KMS-11 (cell line): ENCODE data around the gene TCEAL8.

Source experiments
- H2AFZ ChIP-seq: fragments of 200-600 bp; sonication (generic); 2 replicates; pipeline ENCODE4 v1.6.1; 2016; ENCODE audit warnings: antibody characterized with exemption, mixed run types, low read depth
- H3K27ac ChIP-seq: fragments of 200-600 bp; sonication (generic); 2 replicates; pipeline ENCODE4 v1.6.1; 2016; ENCODE audit warnings: mild to moderate bottlenecking, mixed run types
- H3K27me3 ChIP-seq: fragments of 200-600 bp; sonication (generic); 2 replicates; pipeline ENCODE4 v1.6.1; 2017; ENCODE audit warnings: mild to moderate bottlenecking, low read depth, mixed run types, moderate library complexity; ENCODE audit not compliant: insufficient read depth
- H3K36me3 ChIP-seq: fragments of 200-600 bp; sonication (generic); 2 replicates; pipeline ENCODE4 v1.6.1; 2017; ENCODE audit warnings: mild to moderate bottlenecking, mixed run types; ENCODE audit not compliant: insufficient read depth
- H3K4me1 ChIP-seq: fragments of 200-600 bp; sonication (generic); 2 replicates; pipeline ENCODE4 v1.6.1; 2016; ENCODE audit warnings: mild to moderate bottlenecking, low read depth, mixed run types; ENCODE audit not compliant: poor library complexity, severe bottlenecking
- H3K4me2 ChIP-seq: fragments of 200-600 bp; sonication (generic); 2 replicates; pipeline ENCODE4 v1.7.0; 2016; ENCODE audit warnings: mild to moderate bottlenecking, mixed run types
- H3K4me3 ChIP-seq: fragments of 200-600 bp; sonication (generic); IDR thresholded peaks from 2 replicates; pipeline ENCODE4 v1.6.1; 2017; ENCODE audit warnings: low read depth, low read length, mixed read lengths; ENCODE audit not compliant: insufficient read depth
- H3K79me2 ChIP-seq: fragments of 200-600 bp; sonication (generic); 2 replicates; pipeline ENCODE4 v1.6.1; 2016; ENCODE audit warnings: low read depth, mixed run types; ENCODE audit not compliant: insufficient read depth
- H3K9ac ChIP-seq: fragments of 200-600 bp; sonication (generic); 2 replicates; pipeline ENCODE4 v1.6.1; 2016; ENCODE audit warnings: mild to moderate bottlenecking, mixed run types
- H4K20me1 ChIP-seq: fragments of 200-600 bp; sonication (generic); 2 replicates; pipeline ENCODE4 v1.6.1; 2016; ENCODE audit warnings: mild to moderate bottlenecking, mixed run types; ENCODE audit not compliant: insufficient read depth
- TF ChIP-seq, protein P1 (sequence below): fragments of 200-600 bp; sonication (generic); conservative IDR thresholded peaks from 2 replicates; pipeline ENCODE4 v1.6.1; 2017; ENCODE audit warnings: low read depth, mild to moderate bottlenecking, antibody characterized with exemption, low read length, moderate library complexity, mixed read lengths

TCEAL8 gene, protein sequence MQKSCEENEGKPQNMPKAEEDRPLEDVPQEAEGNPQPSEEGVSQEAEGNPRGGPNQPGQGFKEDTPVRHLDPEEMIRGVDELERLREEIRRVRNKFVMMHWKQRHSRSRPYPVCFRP

DNA sequence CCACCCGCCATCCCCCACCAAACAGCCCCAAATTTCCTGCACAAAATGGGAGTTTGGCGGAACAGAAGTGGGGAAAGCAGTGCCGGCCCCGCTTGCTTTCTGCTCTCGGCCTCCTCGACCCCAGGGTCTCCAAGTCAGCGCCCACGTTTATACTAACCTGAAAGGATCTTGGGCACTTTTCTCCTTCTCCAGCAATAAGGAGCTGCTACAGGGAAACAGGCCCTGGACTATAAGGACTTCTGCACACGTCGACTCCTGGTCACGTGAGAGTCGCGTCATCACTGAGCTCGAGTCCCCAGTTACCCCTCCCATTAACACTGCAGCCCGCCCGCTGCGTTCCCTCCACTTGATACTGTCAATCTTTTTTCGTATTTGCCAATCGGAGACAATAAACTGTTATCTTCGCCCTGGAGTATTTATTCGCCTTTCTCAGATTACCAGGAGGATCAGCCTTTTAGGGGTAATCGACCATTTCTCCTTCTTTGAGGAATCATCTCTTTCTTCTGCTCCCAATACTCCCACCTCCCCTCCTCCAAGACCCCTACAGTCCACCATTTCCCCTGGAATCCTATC, at the start of gene TCEAL8:
TCEAL8 (minus strand) TSS at position 235 of the 573 bp plus-strand sequence. CDS start 1,176 bp downstream, outside the sequence.
- Histone ChIP-seq H2AFZ (peak within 1 kb of the TSS; percentile 100), H3K4me3 (no peak within 1 kb of the TSS), H3K4me2 (peak within 1 kb of the TSS; percentile 93), H3K27ac (peak within 1 kb of the TSS; percentile 44), H3K4me1 (peaks cover 7% of the 10 kb centered on the region), H3K79me2 (no peaks in the 10 kb centered on the region), H3K36me3 (no peaks in the 10 kb centered on the region), H3K27me3 (no peaks in the 10 kb centered on the region), H4K20me1 (no peaks in the 10 kb centered on the region), H3K9ac (peak within 1 kb of the TSS; percentile 71; the same call in 1 of the 2 replicates)
- TF ChIP-seq, protein P1, sequence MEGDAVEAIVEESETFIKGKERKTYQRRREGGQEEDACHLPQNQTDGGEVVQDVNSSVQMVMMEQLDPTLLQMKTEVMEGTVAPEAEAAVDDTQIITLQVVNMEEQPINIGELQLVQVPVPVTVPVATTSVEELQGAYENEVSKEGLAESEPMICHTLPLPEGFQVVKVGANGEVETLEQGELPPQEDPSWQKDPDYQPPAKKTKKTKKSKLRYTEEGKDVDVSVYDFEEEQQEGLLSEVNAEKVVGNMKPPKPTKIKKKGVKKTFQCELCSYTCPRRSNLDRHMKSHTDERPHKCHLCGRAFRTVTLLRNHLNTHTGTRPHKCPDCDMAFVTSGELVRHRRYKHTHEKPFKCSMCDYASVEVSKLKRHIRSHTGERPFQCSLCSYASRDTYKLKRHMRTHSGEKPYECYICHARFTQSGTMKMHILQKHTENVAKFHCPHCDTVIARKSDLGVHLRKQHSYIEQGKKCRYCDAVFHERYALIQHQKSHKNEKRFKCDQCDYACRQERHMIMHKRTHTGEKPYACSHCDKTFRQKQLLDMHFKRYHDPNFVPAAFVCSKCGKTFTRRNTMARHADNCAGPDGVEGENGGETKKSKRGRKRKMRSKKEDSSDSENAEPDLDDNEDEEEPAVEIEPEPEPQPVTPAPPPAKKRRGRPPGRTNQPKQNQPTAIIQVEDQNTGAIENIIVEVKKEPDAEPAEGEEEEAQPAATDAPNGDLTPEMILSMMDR = no peak

DNA sequence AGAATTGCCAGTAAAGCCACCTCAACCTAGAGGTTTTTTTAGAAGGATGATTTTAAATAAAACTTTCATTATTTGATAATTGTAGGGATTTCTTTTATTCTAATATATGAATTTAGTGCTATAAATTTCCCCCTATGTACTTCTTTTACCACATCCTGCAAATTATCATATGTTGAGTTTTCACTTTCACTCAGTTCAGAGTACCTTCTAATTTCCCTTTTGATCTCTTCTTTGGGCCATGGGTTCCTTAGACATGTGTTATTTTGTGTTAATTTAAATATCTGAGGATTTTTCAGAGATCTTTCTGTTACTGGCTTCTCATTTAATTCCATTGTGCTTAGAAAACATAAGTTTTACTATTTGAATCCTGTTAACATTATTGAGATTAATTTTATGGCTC, 49.8 kb upstream of the TCEAL8 start:
- TF ChIP-seq, protein P1 = no peak
- Histone ChIP-seq H3K9ac (no peak overlapping the region), H3K27ac (no peak overlapping the region), H3K79me2 (no peaks in the 10 kb centered on the region), H4K20me1 (no peaks in the 10 kb centered on the region), H2AFZ (no peak overlapping the region), H3K4me3 (no peak overlapping the region), H3K36me3 (no peaks in the 10 kb centered on the region), H3K4me2 (no peak overlapping the region), H3K27me3 (no peaks in the 10 kb centered on the region), H3K4me1 (no peaks in the 10 kb centered on the region)

DNA sequence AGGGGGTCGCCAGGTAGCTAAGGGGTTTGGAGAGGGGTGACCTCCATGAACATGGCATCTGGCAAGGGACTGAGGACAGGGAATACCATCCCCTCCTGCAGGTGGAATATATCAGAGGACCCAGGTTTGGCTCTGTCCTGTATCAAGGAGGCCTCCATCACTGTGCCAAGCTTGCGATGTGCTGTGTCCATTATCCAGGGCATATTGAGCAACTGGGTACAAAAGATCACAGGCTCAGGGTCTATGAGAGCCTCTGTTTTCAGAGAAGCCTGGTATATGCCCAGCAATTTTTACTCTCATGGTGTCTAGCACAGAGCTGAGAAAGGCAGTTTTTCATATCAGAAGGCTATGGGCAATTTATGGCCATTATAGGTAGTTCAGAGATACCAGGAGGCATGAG, 38.2 kb upstream of the TCEAL8 start:
- TF ChIP-seq, protein P1 = no peak
- Histone ChIP-seq H3K4me2 (no peak overlapping the region), H3K27me3 (no peaks in the 10 kb centered on the region), H3K4me3 (no peak overlapping the region), H3K27ac (no peak overlapping the region), H3K4me1 (no peaks in the 10 kb centered on the region), H3K9ac (no peak overlapping the region), H3K36me3 (no peaks in the 10 kb centered on the region), H3K79me2 (no peaks in the 10 kb centered on the region), H4K20me1 (no peaks in the 10 kb centered on the region), H2AFZ (no peak overlapping the region)

DNA sequence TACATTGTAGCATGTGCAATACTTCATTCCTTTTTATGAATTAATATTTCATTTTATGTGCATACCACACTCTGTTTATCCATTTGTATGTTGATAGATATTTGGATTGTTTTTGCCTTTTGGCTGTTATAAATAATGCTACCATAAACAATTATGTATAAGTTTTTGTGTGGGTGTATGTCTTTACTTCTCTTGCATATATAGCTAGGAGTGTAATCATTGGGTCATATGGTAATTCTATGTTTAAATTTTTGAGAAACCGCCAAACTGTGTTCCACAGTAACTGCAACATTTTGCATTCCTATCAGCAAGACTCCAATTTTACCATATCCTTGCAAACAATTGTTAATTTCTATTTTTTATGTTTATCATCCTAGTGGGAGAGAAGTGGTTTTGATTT, 24.7 kb upstream of the TCEAL8 start:
- Histone ChIP-seq H2AFZ (no peak overlapping the region), H3K27me3 (no peaks in the 10 kb centered on the region), H3K4me1 (no peaks in the 10 kb centered on the region), H3K4me3 (no peak overlapping the region), H4K20me1 (no peaks in the 10 kb centered on the region), H3K9ac (no peak overlapping the region), H3K4me2 (no peak overlapping the region), H3K36me3 (no peaks in the 10 kb centered on the region), H3K79me2 (no peaks in the 10 kb centered on the region), H3K27ac (no peak overlapping the region)
- TF ChIP-seq, protein P1 = no peak
